ENCODE data around the gene FAM114A2.
"Not testable (repeated sequence)": the region's sequence is repeated elsewhere in the genome, so short reads cannot be mapped to it uniquely, and the experiment has no call there.

The FAM114A2 gene

DNA sequence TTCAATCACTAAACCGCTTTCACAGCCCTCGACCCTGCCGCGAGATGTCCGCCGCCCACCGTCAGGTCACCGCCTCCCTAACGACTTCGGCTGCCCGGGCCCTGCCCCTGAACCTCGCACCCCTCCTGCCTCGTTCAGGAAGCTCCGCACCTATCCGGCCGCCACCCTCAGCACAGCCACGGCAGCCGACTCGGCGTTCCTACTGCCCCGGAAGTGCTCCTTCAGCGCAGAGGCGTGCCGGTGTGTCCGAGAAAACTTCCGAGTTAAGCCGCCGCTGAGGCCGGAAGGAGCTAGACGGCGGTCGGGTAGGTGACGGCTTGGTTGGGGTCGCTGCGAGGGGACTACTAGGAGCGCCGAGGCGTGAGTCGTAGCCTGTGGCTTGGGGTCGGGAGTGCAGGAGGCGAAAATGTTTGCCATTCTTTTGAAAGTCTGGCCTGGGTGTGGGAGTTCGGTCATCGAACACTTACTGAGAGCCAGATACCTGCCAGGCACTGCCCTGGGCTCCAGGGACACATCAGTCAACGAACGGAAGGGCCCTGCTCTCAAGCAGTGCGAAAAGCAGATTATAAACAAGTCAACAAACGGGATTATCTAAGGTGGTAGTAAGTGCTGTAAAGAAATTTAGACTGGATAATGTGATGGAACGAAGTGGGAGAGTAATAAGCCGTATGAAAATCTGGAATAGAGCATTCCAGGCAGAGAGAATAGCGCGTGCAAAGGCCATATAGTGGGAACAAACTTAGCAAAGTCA, at the start of gene FAM114A2, which contains the start of gene MFAP3:
TSS of gene FAM114A2 (minus strand) at position 204 of the 751 bp plus-strand sequence. CDS start 3,957 bp downstream, outside the sequence.
TSS of gene MFAP3 (plus strand) at position 261 of the 751 bp plus-strand sequence. CDS start 10,756 bp downstream, outside the sequence.
- ATAC-seq, result peak; percentile 99
- peak; percentile 87 for DNase-seq

GRCh38 chr5:154087260-154087659, 48.5 kb upstream of the FAM114A2 start:
- DNase-seq (no peak), ATAC-seq (no peak)

DNA sequence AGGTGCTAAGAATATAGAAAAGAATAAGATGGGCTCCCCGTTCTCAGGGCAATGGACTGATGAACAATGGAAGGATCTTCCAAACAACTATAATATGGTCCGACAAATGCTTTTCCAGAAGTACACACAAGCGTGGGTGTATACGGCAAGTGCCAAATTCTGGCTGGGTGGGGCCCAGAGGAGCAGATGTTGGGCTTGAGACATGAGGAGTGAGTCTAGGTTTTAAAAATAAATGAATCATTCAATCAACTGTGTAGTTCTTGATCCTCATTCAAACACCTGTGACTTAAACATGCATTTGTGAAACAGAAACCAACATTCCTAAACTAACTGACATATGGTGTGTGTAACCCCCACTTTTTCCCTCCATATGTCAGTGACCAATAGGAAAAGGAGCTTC, 47.9 kb upstream of the FAM114A2 start:
- no peak for DNase-seq
- no peak for ATAC-seq

DNA sequence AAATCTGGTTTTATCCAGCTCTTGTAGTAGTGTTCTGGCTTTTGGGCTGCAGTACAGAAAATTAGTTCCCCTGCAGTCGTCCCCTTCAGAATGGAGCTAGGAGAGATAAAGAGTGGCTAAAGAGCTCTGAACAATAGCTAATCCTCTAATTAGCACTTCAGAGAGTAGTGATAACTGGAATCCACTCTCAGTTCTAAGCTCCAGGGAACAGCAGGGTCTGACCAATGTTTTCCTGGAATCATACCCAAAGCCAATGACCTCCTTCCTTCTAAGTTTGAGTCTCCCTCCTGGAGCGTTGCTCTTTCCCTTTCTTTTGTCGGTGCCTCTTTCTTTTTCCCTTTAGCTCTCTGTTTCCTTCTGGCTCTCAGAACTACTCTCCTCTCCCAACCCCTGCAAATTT, 47.4 kb upstream of the FAM114A2 start:
- ATAC-seq, result no peak

DNA sequence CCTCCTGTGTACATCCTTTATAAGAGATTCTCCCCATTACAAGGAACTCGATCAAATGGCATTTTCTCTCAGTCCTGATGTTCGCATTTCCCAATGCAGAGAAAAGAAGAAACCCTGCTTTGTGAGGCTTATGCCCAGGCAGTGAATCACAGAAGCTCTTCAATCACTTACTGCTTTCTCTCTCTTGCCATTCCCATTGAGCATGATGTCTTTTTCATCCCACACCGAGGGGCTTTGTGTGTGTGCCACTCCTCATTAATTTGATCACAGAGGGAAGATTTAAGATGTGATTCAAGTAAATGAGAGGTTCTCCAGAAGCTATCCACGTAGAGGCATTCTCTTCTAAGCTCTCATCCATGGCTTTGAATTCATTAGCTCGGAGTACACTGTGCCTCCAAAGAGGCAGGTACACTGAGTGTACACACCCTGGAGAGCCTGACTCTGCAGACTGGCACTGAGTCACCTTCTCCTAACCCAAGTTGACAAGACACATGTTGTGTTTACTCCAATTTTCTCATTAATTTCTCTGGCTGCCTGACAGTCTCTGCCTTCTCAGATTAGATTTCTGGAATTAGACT, 45.4 kb upstream of the FAM114A2 start:
- no peak for ATAC-seq

More for the DNA sequence above, 47.4 kb upstream of the FAM114A2 start:
- no peak for DNase-seq

GRCh38 chr5:154081246-154081645, 42.5 kb upstream of the FAM114A2 start:
- ATAC-seq (no peak), DNase-seq (no peak)

More for the DNA sequence above, 45.4 kb upstream of the FAM114A2 start:
- DNase-seq, result no peak

- ATAC-seq, result no peak
Observed at GRCh38 chr5:154078272-154078671, 39.6 kb upstream of the FAM114A2 start.

DNA sequence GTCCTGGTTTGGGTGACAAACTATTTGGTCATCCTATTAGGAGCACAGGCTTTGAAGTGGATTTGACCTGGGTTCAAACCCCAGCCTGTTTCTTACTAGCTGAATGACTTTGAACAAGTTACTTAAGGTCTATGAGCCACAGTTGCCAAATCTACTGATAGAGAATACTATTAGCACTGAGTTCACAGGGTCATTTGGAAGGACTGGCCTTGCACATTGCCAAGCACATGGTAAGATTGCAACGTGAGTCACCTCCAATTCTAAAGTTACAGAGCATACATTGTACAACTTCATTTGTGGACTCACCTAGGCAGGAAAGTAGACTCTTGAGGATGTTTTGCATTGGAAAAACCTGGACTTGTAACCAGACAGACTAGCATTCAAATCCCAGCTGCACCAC, 39.0 kb upstream of the FAM114A2 start:
- ATAC-seq, result no peak
- DNase-seq, result no peak

More at GRCh38 chr5:154078272-154078671, 39.6 kb upstream of the FAM114A2 start:
- DNase-seq, result no peak

- ATAC-seq, result no peak
- no peak for DNase-seq
Observed at GRCh38 chr5:154076240-154076922, 37.7 kb upstream of the FAM114A2 start.

DNA sequence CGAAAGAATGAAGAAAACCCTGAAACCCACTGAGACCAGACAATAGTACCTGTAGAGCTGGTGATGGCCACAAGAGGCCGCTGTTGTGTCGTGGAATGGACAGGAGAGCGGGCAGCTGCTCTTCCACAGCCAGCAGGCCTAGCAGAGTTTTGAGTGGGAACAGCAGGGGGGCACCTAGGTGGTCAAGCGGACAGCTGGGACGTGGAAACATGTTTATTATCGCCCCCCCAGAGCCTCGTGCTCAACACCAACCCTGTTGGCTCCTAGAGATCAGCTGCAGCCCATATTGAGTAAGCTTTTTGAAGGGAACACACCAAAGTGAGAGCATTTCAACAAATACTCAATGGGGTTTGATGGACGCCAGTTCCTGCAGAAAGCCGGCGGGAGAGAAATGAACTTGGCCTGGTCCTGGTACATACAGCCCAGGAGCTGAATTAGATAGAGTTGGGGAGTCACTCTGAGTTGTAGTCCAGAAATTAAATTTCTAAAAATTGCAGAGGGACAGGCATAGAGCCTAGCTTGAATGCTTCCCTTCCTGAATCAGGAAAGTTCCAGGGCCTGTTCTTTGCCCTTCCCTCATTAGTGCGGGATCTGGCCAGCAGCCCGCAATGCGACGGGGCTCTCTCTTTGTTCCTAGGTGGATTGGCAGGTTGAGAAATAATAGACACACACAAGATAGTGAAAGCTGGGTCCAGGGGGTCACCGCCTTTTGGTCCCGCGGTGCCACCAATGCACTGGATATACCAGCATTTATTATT, 33.9 kb upstream of the FAM114A2 start:
- ATAC-seq (peak; percentile 78), DNase-seq (peak; percentile 86)

DNA sequence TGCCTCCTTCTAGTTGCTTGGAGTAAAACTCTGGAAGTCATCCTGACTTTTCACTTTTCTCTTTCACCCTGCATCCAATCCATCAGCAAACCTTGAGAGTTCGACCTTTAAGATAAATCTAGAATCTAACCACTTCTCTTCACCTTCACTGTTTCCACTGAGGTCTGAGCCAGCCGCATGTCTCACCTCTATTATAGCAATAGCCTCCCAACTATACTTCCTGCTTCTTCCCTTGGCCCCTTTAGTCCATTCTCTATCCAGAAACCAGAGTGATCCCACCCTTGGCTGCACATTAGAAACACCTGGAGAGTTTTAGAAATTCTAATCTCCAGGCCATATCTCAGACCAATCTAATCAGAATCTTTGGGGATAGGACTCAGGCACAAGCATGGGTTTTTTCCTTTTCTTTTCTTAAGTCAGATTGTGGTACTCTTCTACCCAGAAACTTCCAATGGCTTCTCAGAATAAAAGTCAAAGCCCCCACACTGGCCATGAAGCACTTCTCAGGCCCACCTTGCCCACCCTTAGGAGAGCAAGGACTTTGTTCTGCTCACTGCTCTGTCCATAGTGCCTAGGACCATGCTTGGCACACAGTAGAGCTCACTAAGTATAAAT, 33.2 kb upstream of the FAM114A2 start:
- no peak for ATAC-seq
- no peak for DNase-seq

DNA sequence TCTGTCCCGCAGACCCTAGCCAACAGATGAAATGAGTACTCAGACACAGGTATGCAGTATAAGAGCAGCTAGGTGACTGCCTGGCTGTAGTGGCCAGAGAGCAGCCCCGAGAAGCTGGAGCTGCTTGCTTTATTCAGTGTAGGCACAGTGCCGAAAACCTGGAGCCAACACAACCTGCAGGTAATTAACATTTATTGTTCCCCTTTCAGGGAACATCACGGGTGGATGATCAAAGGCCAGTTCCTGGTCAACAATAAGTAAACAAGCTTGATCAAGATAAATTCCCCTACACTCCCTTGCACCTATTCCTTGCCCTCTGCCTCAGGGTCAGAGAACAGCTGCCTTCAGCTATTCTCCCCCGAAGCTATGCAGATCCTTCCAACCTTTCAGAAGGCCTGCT, 31.1 kb upstream of the FAM114A2 start:
- not testable (repeated sequence) for ATAC-seq

GRCh38 chr5:154065971-154066370, 27.3 kb upstream of the FAM114A2 start:
- DNase-seq, result no peak
- no peak for ATAC-seq

More for the DNA sequence above, 31.1 kb upstream of the FAM114A2 start:
- not testable (repeated sequence) for DNase-seq

DNA sequence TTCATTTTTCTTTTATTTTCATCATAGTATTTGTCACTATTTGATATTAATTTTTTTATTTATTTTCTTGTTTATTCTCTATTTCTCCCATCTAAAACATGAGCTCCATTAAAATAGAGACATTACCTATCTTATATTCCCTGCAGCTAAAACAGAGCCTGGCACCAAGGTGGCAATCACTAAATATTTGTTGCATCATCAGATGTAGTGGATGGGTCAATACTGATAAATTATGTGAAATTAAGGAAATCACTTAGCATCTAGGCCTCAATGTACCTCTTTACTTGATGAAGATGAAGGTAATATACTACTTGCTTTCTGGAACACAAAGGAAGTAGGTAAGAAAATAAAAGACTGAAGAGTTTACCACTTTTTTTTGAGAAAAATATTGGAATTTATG, 24.7 kb upstream of the FAM114A2 start:
- ATAC-seq (no peak), DNase-seq (no peak)

GRCh38 chr5:154060606-154061005, 21.9 kb upstream of the FAM114A2 start:
- ATAC-seq (no peak), DNase-seq (no peak)

DNA sequence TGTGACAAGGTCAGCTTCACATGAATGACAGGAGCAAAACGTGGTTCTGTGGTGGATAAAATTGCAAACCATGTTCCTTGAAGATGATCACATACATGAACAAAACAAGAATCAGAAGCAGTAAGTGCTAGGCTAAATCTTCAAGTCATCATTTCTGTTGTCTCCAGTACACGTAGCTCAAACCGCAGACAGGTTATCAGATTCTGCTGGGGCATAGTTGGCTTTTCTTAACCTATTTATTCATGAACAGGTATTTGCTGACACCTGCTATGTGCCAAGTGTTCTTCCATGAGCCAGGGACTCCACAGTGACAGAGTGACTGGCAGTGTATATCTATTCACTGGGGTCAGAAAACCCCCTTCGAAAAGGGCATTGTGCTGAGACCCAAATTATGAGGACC, 20.9 kb upstream of the FAM114A2 start:
- ATAC-seq (no peak), DNase-seq (no peak)

DNA sequence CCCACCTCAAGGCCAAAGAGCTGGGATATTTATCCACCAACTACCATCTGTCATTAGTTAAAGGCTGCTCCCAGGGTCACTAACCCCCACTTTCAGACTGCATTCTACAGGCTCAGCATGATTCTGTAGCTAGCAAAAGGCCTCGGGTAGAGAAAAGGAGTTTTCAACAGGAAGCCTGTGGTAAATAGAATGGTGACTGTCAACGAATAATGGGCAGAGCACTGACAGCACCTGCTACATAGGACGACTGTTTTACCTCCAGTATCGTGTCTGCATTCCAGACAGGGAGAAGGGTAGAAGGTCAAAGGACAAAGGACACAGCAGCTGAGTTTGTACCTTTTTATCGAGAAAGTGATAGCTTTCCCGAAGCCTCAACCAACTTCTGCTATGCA, 20.3 kb upstream of the FAM114A2 start:
- no peak for ATAC-seq
- DNase-seq, result no peak

GRCh38 chr5:154058055-154059038, 19.6 kb upstream of the FAM114A2 start:
- ATAC-seq (no peak), DNase-seq (no peak)

DNA sequence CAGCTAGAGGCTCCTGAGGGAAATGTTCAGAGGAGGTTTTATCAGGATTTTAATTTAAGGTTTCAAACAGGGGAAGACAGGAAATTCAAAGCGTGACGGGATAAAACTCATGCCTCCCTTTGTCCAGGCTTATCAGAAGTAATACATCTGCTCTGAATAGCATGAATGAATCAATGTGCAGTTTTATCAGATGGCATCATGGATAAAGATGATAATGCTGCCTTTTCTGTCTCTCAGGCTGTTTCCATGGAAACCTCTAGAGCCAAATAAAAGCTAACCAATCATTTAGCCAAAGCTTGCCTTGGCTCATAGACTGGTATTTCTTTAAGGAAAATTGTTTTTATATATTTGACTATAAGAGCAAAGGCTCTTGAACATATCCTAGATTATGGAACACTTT, 16.5 kb upstream of the FAM114A2 start:
- DNase-seq (no peak), ATAC-seq (no peak)

- DNase-seq (no peak), ATAC-seq (no peak)
Observed at GRCh38 chr5:154053468-154053867, 14.8 kb upstream of the FAM114A2 start.

- no peak for ATAC-seq
- DNase-seq, result no peak
Observed at GRCh38 chr5:154049636-154050035, 10.9 kb upstream of the FAM114A2 start.

Data from stimulated activated naive CD8-positive, alpha-beta T cell treated with anti-CD3 and anti-CD28 coated beads, Interleukin-15, Interleukin-2, amounts not matched to agents 100 U/mL and 50 U/mL, for 24 hours (primary cell).